Astrocyte (in vitro differentiated cells and primary cell): ENCODE results near the gene WARS2. TPM values are rescaled to one million over a fixed set of nuclear protein-coding genes. Genes with fewer than 3 reads are reported as not detected.

Source experiments
- DNase-seq: peaks from one replicate; pipeline ENCODE4 v3.0.0-alpha.2; 2010; ENCODE audit warnings: low read depth
- FAIRE-seq: peaks from 2 replicates; lab custom pipeline; 2011; peaks lifted over from hg19 to GRCh38; lab: Jason Lieb, UNC
- H2AFZ ChIP-seq: 2 replicates; pipeline ENCODE4 v1.6.0; 2012; ENCODE audit warnings: low read depth, low read length, inconsistent platforms
- H3K27ac ChIP-seq: 2 replicates; pipeline ENCODE4 v1.5.1; 2011; ENCODE audit warnings: low read depth, low read length, inconsistent platforms
- H3K27me3 ChIP-seq: 2 replicates; pipeline ENCODE4 v1.6.0; 2011; ENCODE audit warnings: low read length, inconsistent platforms; ENCODE audit not compliant: insufficient read depth
- H3K36me3 ChIP-seq: 2 replicates; pipeline ENCODE4 v1.5.1; 2011; ENCODE audit warnings: low read length, inconsistent platforms; ENCODE audit not compliant: insufficient read depth
- H3K4me1 ChIP-seq: 2 replicates; pipeline ENCODE4 v1.5.1; 2011; ENCODE audit warnings: low read length, inconsistent platforms; ENCODE audit not compliant: insufficient read depth
- H3K4me2 ChIP-seq: 2 replicates; pipeline ENCODE4 v1.6.0; 2012; ENCODE audit warnings: low read length, inconsistent platforms
- H3K4me3 ChIP-seq: 2 replicates; pipeline ENCODE4 v1.5.1; 2011; ENCODE audit warnings: low read depth, mild to moderate bottlenecking, low read length, inconsistent platforms; ENCODE audit not compliant: insufficient read depth
- H3K79me2 ChIP-seq: 2 replicates; pipeline ENCODE4 v1.6.0; 2012; ENCODE audit warnings: mild to moderate bottlenecking, low read length, inconsistent platforms; ENCODE audit not compliant: insufficient read depth
- H3K9ac ChIP-seq: 2 replicates; pipeline ENCODE4 v1.6.0; 2012; ENCODE audit warnings: mild to moderate bottlenecking, low read length, inconsistent platforms
- H3K9me3 ChIP-seq: 2 replicates; pipeline ENCODE4 v1.5.1; 2012; ENCODE audit warnings: low read depth, mild to moderate bottlenecking, low read length, inconsistent platforms; ENCODE audit not compliant: insufficient read depth
- H4K20me1 ChIP-seq: 2 replicates; pipeline ENCODE4 v1.6.0; 2012; ENCODE audit warnings: low read length, inconsistent platforms; ENCODE audit not compliant: insufficient read depth
- H3K27ac Mint-ChIP-seq: one replicate; pipeline ENCODE4 v1.8.0; 2021; ENCODE audit warnings: mild to moderate bottlenecking, mixed read lengths; ENCODE audit not compliant: unreplicated experiment
- H3K27me3 Mint-ChIP-seq: one replicate; pipeline ENCODE4 v1.8.0; 2021; ENCODE audit warnings: low read depth, mixed read lengths; ENCODE audit not compliant: unreplicated experiment
- H3K36me3 Mint-ChIP-seq: one replicate; pipeline ENCODE4 v1.8.0; 2021; ENCODE audit warnings: low read depth, mixed read lengths; ENCODE audit not compliant: unreplicated experiment
- H3K4me1 Mint-ChIP-seq: one replicate; pipeline ENCODE4 v1.8.0; 2021; ENCODE audit warnings: low read depth, mixed read lengths; ENCODE audit not compliant: unreplicated experiment
- H3K4me3 Mint-ChIP-seq: one replicate; pipeline ENCODE4 v1.8.0; 2021; ENCODE audit warnings: mild to moderate bottlenecking, moderate library complexity, mixed read lengths; ENCODE audit not compliant: unreplicated experiment
- H3K9me3 Mint-ChIP-seq: one replicate; pipeline ENCODE4 v1.8.0; 2021; ENCODE audit warnings: mild to moderate bottlenecking, mixed read lengths; ENCODE audit not compliant: unreplicated experiment
- CTCF ChIP-seq: IDR thresholded peaks from 2 replicates; pipeline ENCODE4 v1.5.1; 2011; ENCODE audit warnings: low read depth, mild to moderate bottlenecking, inconsistent platforms, low read length, moderate library complexity; ENCODE audit not compliant: insufficient read depth
- EZH2 ChIP-seq: IDR thresholded peaks from 2 replicates; pipeline ENCODE4 v1.6.1; 2012; ENCODE audit warnings: mild to moderate bottlenecking, low read length, inconsistent platforms; ENCODE audit not compliant: insufficient read depth
- total RNA-seq: library from RNA; stranded (reverse); gene quantifications from 2 replicates; pipeline ENCODE4 v1.2.1, GENCODE V29; 2021

The WARS2 gene
- total RNA-seq, 1 donor from 2014 or later, result 10.5 TPM

- Histone ChIP-seq H3K4me2 (no peak overlapping the region), H3K4me3 (no peak overlapping the region), H3K36me3 (no peaks in the 10 kb centered on the region), H2AFZ (no peak overlapping the region), H3K9ac (no peak overlapping the region), H3K79me2 (no peaks in the 10 kb centered on the region), H3K4me1 (peaks cover 2% of the 10 kb centered on the region), H3K9me3 (no peaks in the 10 kb centered on the region), H4K20me1 (no peaks in the 10 kb centered on the region), H3K27me3 (no peaks in the 10 kb centered on the region), H3K27ac (no peak overlapping the region)
- no peak overlapping the region for H3K27ac Mint-ChIP-seq
- DNase-seq, result no peak
- H3K27me3 Mint-ChIP-seq, result no peaks in the 10 kb centered on the region
- TF ChIP-seq EZH2 (no peak), CTCF (no peak)
- FAIRE-seq, result no peak
- H3K4me1 Mint-ChIP-seq, result peaks cover 7% of the 10 kb centered on the region
- H3K4me3 Mint-ChIP-seq, result no peak overlapping the region
- peaks cover 4% of the 10 kb centered on the region for H3K36me3 Mint-ChIP-seq
- H3K9me3 Mint-ChIP-seq, result no peaks in the 10 kb centered on the region
Measured at GRCh38 chr1:119071321-119071720, 69.1 kb downstream of the WARS2 start.

- Mint-ChIP-seq H3K27me3 (no peaks in the 10 kb centered on the region), H3K4me3 (no peak overlapping the region), H3K27ac (no peak overlapping the region), H3K9me3 (no peaks in the 10 kb centered on the region), H3K4me1 (peaks cover 7% of the 10 kb centered on the region), H3K36me3 (peaks cover 4% of the 10 kb centered on the region)
- no peaks in the 10 kb centered on the region for H4K20me1 ChIP-seq
- TF ChIP-seq CTCF (no peak), EZH2 (no peak)
- no peak overlapping the region for H3K4me3 ChIP-seq
- FAIRE-seq (no peak), DNase-seq (no peak)
- no peaks in the 10 kb centered on the region for H3K27me3 ChIP-seq
- H3K9me3 ChIP-seq, result no peaks in the 10 kb centered on the region
- no peak overlapping the region for H3K4me2 ChIP-seq
- H3K27ac ChIP-seq, result no peak overlapping the region
- H2AFZ ChIP-seq, result no peak overlapping the region
- H3K79me2 ChIP-seq, result no peaks in the 10 kb centered on the region
- H3K4me1 ChIP-seq, result no peaks in the 10 kb centered on the region
- H3K9ac ChIP-seq, result no peak overlapping the region
- H3K36me3 ChIP-seq, result no peaks in the 10 kb centered on the region
Measured at GRCh38 chr1:119069682-119070081, 70.8 kb downstream of the WARS2 start.

- Mint-ChIP-seq H3K9me3 (no peaks in the 10 kb centered on the region), H3K4me3 (no peak overlapping the region), H3K27me3 (no peaks in the 10 kb centered on the region), H3K36me3 (peaks cover 4% of the 10 kb centered on the region), H3K27ac (no peak overlapping the region), H3K4me1 (peaks cover 7% of the 10 kb centered on the region)
- no peak for TF ChIP-seq EZH2
- no peak for TF ChIP-seq CTCF
- Histone ChIP-seq H3K36me3 (no peaks in the 10 kb centered on the region), H3K9me3 (no peaks in the 10 kb centered on the region), H2AFZ (no peak overlapping the region), H3K79me2 (no peaks in the 10 kb centered on the region), H3K9ac (no peak overlapping the region), H3K4me2 (no peak overlapping the region), H4K20me1 (no peaks in the 10 kb centered on the region), H3K27me3 (no peaks in the 10 kb centered on the region), H3K4me1 (no peaks in the 10 kb centered on the region), H3K27ac (no peak overlapping the region), H3K4me3 (no peak overlapping the region)
- no peak for FAIRE-seq
- DNase-seq, result no peak
Measured at GRCh38 chr1:119068427-119068826, 72.0 kb downstream of the WARS2 start.
